Peyer's patch (tissue), 4 donors: ENCODE data around the gene HYOU1. TPM values are rescaled to one million over a fixed set of nuclear protein-coding genes. Genes with fewer than 3 reads are reported as not detected.

Experiments used
- DNase-seq, 3 donors: peaks; one replicate each; pipeline ENCODE4 v3.0.0-alpha.2; 2017 to 2019
- H3K27ac ChIP-seq, 4 donors: fragments of 200-600 bp; sonication (generic); one replicate each; pipeline ENCODE4 v1.5.1; 2016 to 2019
- H3K27me3 ChIP-seq, 2 donors: fragments of 200-600 bp; sonication (generic); one replicate each; pipeline ENCODE4 v1.5.1; 2019
- H3K36me3 ChIP-seq, 3 donors: fragments of 200-600 bp; sonication (generic); one replicate each; pipeline ENCODE4 v1.5.1; 2016 to 2019
- H3K4me1 ChIP-seq, 4 donors: fragments of 200-600 bp; sonication (generic); one replicate each; pipeline ENCODE4 v1.5.1; 2016 to 2019
- H3K4me3 ChIP-seq, 4 donors: fragments of 200-600 bp; sonication (generic); 1 replicate in 3 of 4; 2 replicates in 1 of 4; pipeline ENCODE4 v1.5.1; 2016 to 2019; ENCODE audit warnings: mild to moderate bottlenecking in 1 of 4
- H3K9me3 ChIP-seq, 4 donors: fragments of 200-600 bp; sonication (generic); one replicate each; pipeline ENCODE4 v1.5.1; 2016 to 2019; ENCODE audit warnings: mild to moderate bottlenecking in 1 of 4
- CTCF ChIP-seq, 6 experiments: fragments of 450-650 bp in 4 of 6; fragments of 200-600 bp in 2 of 6; sonication (generic) in 1 of 6; IDR thresholded peaks; one replicate each; pipeline ENCODE4 v1.5.1; 2017 to 2019; ENCODE audit warnings: antibody characterized with exemption in 6 of 6, mild to moderate bottlenecking in 3 of 6, moderate library complexity in 1 of 6
- POLR2A ChIP-seq, 2 donors: fragments of 450-650 bp; IDR thresholded peaks; one replicate each; pipeline ENCODE4 v1.5.1; 2017; ENCODE audit warnings: antibody characterized with exemption in 2 of 2, mild to moderate bottlenecking in 2 of 2, moderate library complexity in 2 of 2
- total RNA-seq, 4 donors: library from RNA; depleted of rRNA; stranded (reverse); fragments of >200 nt; gene quantifications; one replicate each; pipeline ENCODE4 v1.1.0, GENCODE V29; 2016

Gene HYOU1
- total RNA-seq, 4 donors from 2014 or later = 65.2 to 97.7 (median 66.9) TPM

DNA sequence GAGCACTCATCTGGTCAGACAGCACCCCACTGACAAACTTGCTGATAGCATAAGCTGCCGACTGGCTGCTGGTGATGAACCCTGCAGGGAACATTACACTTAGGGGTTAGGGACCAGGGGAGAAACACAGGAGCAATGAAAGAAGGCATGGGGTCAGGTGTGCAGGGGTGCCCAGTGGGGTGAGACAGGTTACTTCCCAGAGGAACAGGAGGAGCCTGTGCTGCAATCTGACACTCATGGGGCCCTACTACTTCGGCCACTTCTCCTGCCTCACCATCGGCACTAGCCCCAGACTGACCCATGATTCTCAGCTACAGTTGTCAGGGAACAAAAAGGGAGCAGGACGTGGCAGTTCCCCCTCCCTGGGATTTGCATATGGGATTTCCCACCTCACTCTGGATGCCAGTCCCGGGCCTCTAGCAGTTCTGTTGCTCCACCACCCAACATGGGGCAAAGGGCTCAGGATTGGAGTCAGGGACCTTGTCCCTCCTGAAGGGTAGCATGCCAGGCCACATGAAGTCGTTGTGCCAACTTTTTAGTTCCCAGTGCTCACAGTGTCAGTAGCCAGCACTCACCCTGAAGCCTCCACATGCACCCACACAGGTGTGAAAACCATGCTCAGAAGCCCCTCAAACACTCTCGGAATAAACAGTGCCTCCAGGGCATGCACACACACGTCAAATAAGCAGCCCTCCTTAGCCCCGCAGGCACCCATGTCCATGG, 28.5 kb downstream of the HYOU1 start:
- H3K36me3 ChIP-seq = peaks cover 0 to 34% (median 0%) of the 10 kb centered on the region in 3 donors
- no peak for TF ChIP-seq CTCF (IDR thresholded peaks at IDR 0.05)
- DNase-seq = peak in 2 of 3 donors; percentile 51 to 66
- peak overlapping the region in 3 of 4 donors; percentile 16 to 81 (median 75) for H3K4me3 ChIP-seq
- H3K4me1 ChIP-seq = peaks cover 0 to 50% (median 4%) of the 10 kb centered on the region in 4 donors
- peak overlapping the region; percentile 86 to 93 (median 88) for H3K27ac ChIP-seq
- H3K27me3 ChIP-seq = no peaks in the 10 kb centered on the region
- H3K9me3 ChIP-seq = no peaks in the 10 kb centered on the region

GRCh38 chr11:119027561-119028345, 29.3 kb downstream of the HYOU1 start:
- peaks cover 0 to 57% (median 4%) of the 10 kb centered on the region in 4 donors for H3K4me1 ChIP-seq
- no peak for DNase-seq
- H3K36me3 ChIP-seq = peaks cover 0 to 41% (median 0%) of the 10 kb centered on the region in 3 donors
- TF ChIP-seq POLR2A (IDR thresholded peaks at IDR 0.05) = no peak
- TF ChIP-seq CTCF (IDR thresholded peaks at IDR 0.05) = no peak
- H3K4me3 ChIP-seq = peak overlapping the region in 3 of 4 donors; percentile 16 to 81 (median 75)
- H3K9me3 ChIP-seq = no peaks in the 10 kb centered on the region
- H3K27me3 ChIP-seq = no peaks in the 10 kb centered on the region
- H3K27ac ChIP-seq = peak overlapping the region in 3 of 4 donors; percentile 86 to 93 (median 88)

GRCh38 chr11:119026970-119027369, 30.0 kb downstream of the HYOU1 start:
- Histone ChIP-seq H3K27ac (peak overlapping the region in 3 of 4 donors; percentile 86 to 93 (median 88)), H3K36me3 (peaks cover 0 to 46% (median 0%) of the 10 kb centered on the region in 3 donors), H3K4me1 (peaks cover 0 to 63% (median 4%) of the 10 kb centered on the region in 4 donors), H3K27me3 (no peaks in the 10 kb centered on the region), H3K9me3 (no peaks in the 10 kb centered on the region), H3K4me3 (peak overlapping the region in 2 of 4 donors; percentile 75 to 81)
- TF ChIP-seq CTCF (IDR thresholded peaks at IDR 0.05) = no peak
- peak; percentile 30 to 60 for TF ChIP-seq POLR2A (IDR thresholded peaks at IDR 0.05)
- peak in 2 of 3 donors; percentile 76 to 80 for DNase-seq

DNA sequence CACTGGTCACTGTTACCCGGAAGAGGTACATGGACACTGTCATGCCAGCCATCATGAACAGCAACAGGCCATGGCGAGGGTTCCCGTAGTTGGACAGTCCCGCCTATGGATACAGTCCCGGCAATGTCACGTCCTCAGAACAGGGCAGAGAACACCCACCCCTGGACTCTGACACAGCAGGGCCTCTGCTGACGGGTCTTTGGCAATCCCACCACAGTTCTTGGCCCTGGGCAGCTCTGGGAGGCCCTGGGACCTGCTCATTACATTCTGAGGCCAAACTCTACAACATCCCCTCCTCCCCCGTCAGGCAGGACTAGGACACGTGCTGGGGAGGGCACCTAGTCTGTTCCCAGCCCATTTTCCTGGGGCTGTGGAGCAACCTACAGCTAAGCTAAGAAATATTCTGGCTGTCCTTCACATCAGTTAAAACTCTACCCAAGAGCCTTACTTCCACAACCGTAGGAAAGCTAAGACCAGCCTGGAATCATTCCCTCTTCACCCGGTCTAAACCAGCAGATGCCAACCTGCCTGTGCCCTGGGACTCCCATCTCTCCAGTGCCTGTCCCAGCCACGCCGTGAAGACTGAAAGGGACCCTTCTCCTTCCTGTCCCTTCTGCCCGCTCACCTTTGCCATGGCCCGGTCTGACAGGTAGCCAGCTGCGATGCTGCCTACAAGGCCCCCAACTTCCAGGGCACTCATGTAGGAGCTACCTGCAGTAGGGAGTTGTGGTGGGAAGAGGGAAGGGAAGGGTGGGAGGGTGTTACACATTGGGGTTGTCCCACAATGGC, 30.8 kb downstream of the HYOU1 start:
- H3K9me3 ChIP-seq = no peaks in the 10 kb centered on the region
- no peak for DNase-seq
- peak overlapping the region in 2 of 4 donors; percentile 75 to 81 for H3K4me3 ChIP-seq
- peaks cover 0 to 50% (median 0%) of the 10 kb centered on the region in 3 donors for H3K36me3 ChIP-seq
- peaks cover 0 to 69% (median 7%) of the 10 kb centered on the region in 4 donors for H3K4me1 ChIP-seq
- peak overlapping the region in 3 of 4 donors; percentile 3 to 93 (median 88) for H3K27ac ChIP-seq
- no peaks in the 10 kb centered on the region for H3K27me3 ChIP-seq
- TF ChIP-seq CTCF (IDR thresholded peaks at IDR 0.05) (no peak), POLR2A (IDR thresholded peaks at IDR 0.05) (no peak)

- no peaks in the 10 kb centered on the region for H3K9me3 ChIP-seq
- peak overlapping the region in 3 of 4 donors; percentile 3 to 93 (median 88) for H3K27ac ChIP-seq
- peaks cover 0 to 50% (median 0%) of the 10 kb centered on the region in 3 donors for H3K36me3 ChIP-seq
- H3K4me1 ChIP-seq = peaks cover 0 to 72% (median 8%) of the 10 kb centered on the region in 4 donors
- DNase-seq = no peak
- H3K4me3 ChIP-seq = peak overlapping the region in 2 of 4 donors; percentile 75 to 81
- no peaks in the 10 kb centered on the region for H3K27me3 ChIP-seq
- TF ChIP-seq CTCF (IDR thresholded peaks at IDR 0.05) (no peak), POLR2A (IDR thresholded peaks at IDR 0.05) (no peak)
Measured at GRCh38 chr11:119025541-119025940, 31.5 kb downstream of the HYOU1 start.
